Upper lobe of right lung (tissue), 1 donor: Measurements from ENCODE around the gene NUBPL. TPM values are rescaled to one million over a fixed set of nuclear protein-coding genes. Genes with fewer than 3 reads are reported as not detected.

Source experiments
- ATAC-seq: fragments of 200-7000 bp; cut with Tn5 transposase; one replicate; pipeline ENCODE4 v1.9.1; 2020; ENCODE audit warnings: mild to moderate bottlenecking, moderate library complexity
- DNase-seq: peaks from one replicate; pipeline ENCODE4 v3.0.0-alpha.2; 2020
- H3K27ac ChIP-seq: fragments of 200-600 bp; one replicate; pipeline ENCODE4 v1.8.0; 2022
- H3K27me3 ChIP-seq: fragments of 200-600 bp; one replicate; pipeline ENCODE4 v1.8.0; 2022; ENCODE audit warnings: mild to moderate bottlenecking
- H3K36me3 ChIP-seq: fragments of 200-600 bp; one replicate; pipeline ENCODE4 v1.8.0; 2022
- H3K4me1 ChIP-seq: fragments of 200-600 bp; one replicate; pipeline ENCODE4 v1.8.0; 2022
- H3K4me3 ChIP-seq: fragments of 200-600 bp; one replicate; pipeline ENCODE4 v1.8.0; 2022; ENCODE audit warnings: mild to moderate bottlenecking
- H3K9me3 ChIP-seq: fragments of 200-600 bp; one replicate; pipeline ENCODE4 v1.8.0; 2022
- CTCF ChIP-seq: fragments of 200-600 bp; IDR thresholded peaks from one replicate; pipeline ENCODE4 v1.8.0; 2022; ENCODE audit warnings: antibody characterized with exemption
- intact Hi-C: fragments of 100-400 bp; cut with DNase I; formaldehyde crosslinking; loops from one replicate; pipeline ENCODE4 v1.11.0; 2022
- total RNA-seq: library from RNA; stranded (reverse); fragmentation: NEBNext Ultra II Directional; extraction: Animal tissue kit (Norgen Biotek cat#: 25700); gene quantifications from one replicate; pipeline ENCODE4 v1.2.1, GENCODE V29; 2021
- donor health status: DM: no; HTN: yes; CAD: no; lungs with severe emphysema.

Gene NUBPL
- total RNA-seq, 1 donor from 2014 or later, result 12.1 TPM

GRCh38 chr14:31657917-31658316 is 96.7 kb downstream of the NUBPL start:
- Histone ChIP-seq H3K27me3 (no peaks in the 10 kb centered on the region), H3K4me1 (no peaks in the 10 kb centered on the region), H3K27ac (no peak overlapping the region), H3K36me3 (no peaks in the 10 kb centered on the region), H3K4me3 (no peak overlapping the region), H3K9me3 (no peaks in the 10 kb centered on the region)
- DNase-seq (no peak), ATAC-seq (no peak)
- intact Hi-C loops, result no loop called here
- no peak for TF ChIP-seq CTCF

- H3K36me3 ChIP-seq, result no peaks in the 10 kb centered on the region
- no peak overlapping the region for H3K4me3 ChIP-seq
- TF ChIP-seq CTCF, result no peak
- DNase-seq, result no peak
- H3K4me1 ChIP-seq, result no peaks in the 10 kb centered on the region
- no peaks in the 10 kb centered on the region for H3K27me3 ChIP-seq
- no peak for ATAC-seq
- H3K27ac ChIP-seq, result no peak overlapping the region
- no peaks in the 10 kb centered on the region for H3K9me3 ChIP-seq
- intact Hi-C loops, result no loop called here
Observed at GRCh38 chr14:31659278-31659677, 98.1 kb downstream of the NUBPL start.

- no peak for ATAC-seq
- TF ChIP-seq CTCF, result no peak
- Histone ChIP-seq H3K4me3 (no peak overlapping the region), H3K27ac (no peak overlapping the region), H3K36me3 (no peaks in the 10 kb centered on the region), H3K27me3 (no peaks in the 10 kb centered on the region), H3K4me1 (no peaks in the 10 kb centered on the region), H3K9me3 (no peaks in the 10 kb centered on the region)
- no peak for DNase-seq
- intact Hi-C loops, result no loop called here
Observed at GRCh38 chr14:31660191-31660590, 99.0 kb downstream of the NUBPL start.

GRCh38 chr14:31660728-31661127 is 99.5 kb downstream of the NUBPL start:
- TF ChIP-seq CTCF, result no peak
- H3K9me3 ChIP-seq, result no peaks in the 10 kb centered on the region
- no peaks in the 10 kb centered on the region for H3K4me1 ChIP-seq
- ATAC-seq (no peak), DNase-seq (no peak)
- H3K27me3 ChIP-seq, result no peaks in the 10 kb centered on the region
- intact Hi-C loops, result no loop called here
- H3K36me3 ChIP-seq, result no peaks in the 10 kb centered on the region
- no peak overlapping the region for H3K27ac ChIP-seq
- no peak overlapping the region for H3K4me3 ChIP-seq

GRCh38 chr14:31668348-31668747 is 107.1 kb downstream of the NUBPL start:
- H3K4me1 ChIP-seq, result no peaks in the 10 kb centered on the region
- intact Hi-C loops, result no loop called here
- H3K4me3 ChIP-seq, result no peak overlapping the region
- H3K36me3 ChIP-seq, result no peaks in the 10 kb centered on the region
- H3K9me3 ChIP-seq, result peaks cover 7% of the 10 kb centered on the region
- no peak for DNase-seq
- no peak for TF ChIP-seq CTCF
- no peaks in the 10 kb centered on the region for H3K27me3 ChIP-seq
- no peak overlapping the region for H3K27ac ChIP-seq
- ATAC-seq, result no peak

GRCh38 chr14:31672709-31673108 is 111.5 kb downstream of the NUBPL start:
- no peak overlapping the region for H3K27ac ChIP-seq
- peaks cover 7% of the 10 kb centered on the region for H3K9me3 ChIP-seq
- H3K4me1 ChIP-seq, result no peaks in the 10 kb centered on the region
- H3K4me3 ChIP-seq, result no peak overlapping the region
- no peaks in the 10 kb centered on the region for H3K36me3 ChIP-seq
- no peak for ATAC-seq
- intact Hi-C loops, result no loop called here
- DNase-seq, result no peak
- no peaks in the 10 kb centered on the region for H3K27me3 ChIP-seq
- no peak for TF ChIP-seq CTCF
